Ishikawa (cell line): ENCODE data around the gene GM2A.

Experiments
- CEBPB ChIP-seq: IDR thresholded peaks from 2 replicates; pipeline ENCODE4 v1.6.1; 2012
- CREB1 ChIP-seq: IDR thresholded peaks from 2 replicates; pipeline ENCODE4 v1.6.1; 2012; ENCODE audit warnings: low read depth
- EGR1 ChIP-seq: IDR thresholded peaks from 2 replicates; pipeline ENCODE4 v1.6.1; 2012
- EP300 ChIP-seq: IDR thresholded peaks from 2 replicates; pipeline ENCODE4 v1.6.1; 2012; ENCODE audit warnings: borderline replicate concordance
- FOXM1 ChIP-seq: IDR thresholded peaks from 2 replicates; pipeline ENCODE4 v1.6.1; 2012; ENCODE audit warnings: low read depth, borderline replicate concordance
- NFIC ChIP-seq: IDR thresholded peaks from 2 replicates; pipeline ENCODE4 v1.6.1; 2012
- RAD21 ChIP-seq: IDR thresholded peaks from 2 replicates; pipeline ENCODE4 v1.6.1; 2012; ENCODE audit warnings: low read depth
- TAF1 ChIP-seq: IDR thresholded peaks from 2 replicates; pipeline ENCODE4 v1.6.1; 2012; ENCODE audit warnings: low read depth, mild to moderate bottlenecking
- TCF12 ChIP-seq: IDR thresholded peaks from 2 replicates; pipeline ENCODE4 v1.6.1; 2012; ENCODE audit warnings: low read depth
- TEAD4 ChIP-seq: IDR thresholded peaks from 2 replicates; pipeline ENCODE4 v1.6.1; 2012
- YY1 ChIP-seq: IDR thresholded peaks from 2 replicates; pipeline ENCODE4 v1.6.1; 2012; ENCODE audit warnings: low read depth
- ZBTB7A ChIP-seq: IDR thresholded peaks from 2 replicates; pipeline ENCODE4 v1.6.1; 2012; ENCODE audit warnings: low read depth
- TF ChIP-seq, protein P1 (sequence below): IDR thresholded peaks from 2 replicates; pipeline ENCODE4 v1.6.1; 2012
- TF ChIP-seq, protein P2 (sequence below): IDR thresholded peaks from 2 replicates; pipeline ENCODE4 v1.6.1; 2012; ENCODE audit warnings: low read depth, mild to moderate bottlenecking
- TF ChIP-seq, protein P3 (sequence below): IDR thresholded peaks from 2 replicates; pipeline ENCODE4 v1.6.1; 2012

Gene GM2A

DNA sequence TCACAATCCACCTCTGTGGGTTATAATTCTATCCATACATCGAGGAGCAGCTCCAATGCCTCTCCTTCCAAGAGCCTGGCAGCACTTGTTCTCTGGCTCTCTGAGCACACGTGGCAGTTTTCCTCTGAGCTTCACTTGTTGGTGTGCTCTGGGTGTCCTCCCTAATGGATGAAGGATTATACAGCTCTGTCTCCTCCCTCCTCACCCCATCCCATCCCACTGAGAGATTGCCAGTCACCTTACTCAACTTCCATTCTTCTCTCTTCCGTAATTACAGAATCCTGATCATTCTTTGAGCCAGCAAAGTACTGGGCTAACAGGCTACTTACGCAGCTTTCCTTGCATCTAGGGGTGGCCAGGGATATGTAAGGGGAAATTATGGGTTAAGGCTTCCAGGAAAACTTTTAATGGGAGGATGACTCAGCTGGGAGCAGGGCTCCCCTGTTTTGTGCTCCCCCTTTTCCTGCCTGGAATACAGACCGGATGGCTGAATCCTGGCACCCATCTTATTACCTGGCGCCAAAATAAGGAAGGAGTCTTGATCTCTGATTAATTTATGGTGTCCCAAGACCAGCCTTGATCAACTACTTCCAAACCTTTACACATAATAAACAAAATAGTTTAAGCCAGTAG is 22.8 kb upstream of the GM2A start:
- TF ChIP-seq RAD21 (no peak), NFIC (no peak), YY1 (no peak), EP300 (no peak), CEBPB (no peak), EGR1 (no peak)
- TF ChIP-seq, protein P1, sequence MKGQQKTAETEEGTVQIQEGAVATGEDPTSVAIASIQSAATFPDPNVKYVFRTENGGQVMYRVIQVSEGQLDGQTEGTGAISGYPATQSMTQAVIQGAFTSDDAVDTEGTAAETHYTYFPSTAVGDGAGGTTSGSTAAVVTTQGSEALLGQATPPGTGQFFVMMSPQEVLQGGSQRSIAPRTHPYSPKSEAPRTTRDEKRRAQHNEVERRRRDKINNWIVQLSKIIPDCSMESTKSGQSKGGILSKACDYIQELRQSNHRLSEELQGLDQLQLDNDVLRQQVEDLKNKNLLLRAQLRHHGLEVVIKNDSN = no peak
- TF ChIP-seq, protein P2, sequence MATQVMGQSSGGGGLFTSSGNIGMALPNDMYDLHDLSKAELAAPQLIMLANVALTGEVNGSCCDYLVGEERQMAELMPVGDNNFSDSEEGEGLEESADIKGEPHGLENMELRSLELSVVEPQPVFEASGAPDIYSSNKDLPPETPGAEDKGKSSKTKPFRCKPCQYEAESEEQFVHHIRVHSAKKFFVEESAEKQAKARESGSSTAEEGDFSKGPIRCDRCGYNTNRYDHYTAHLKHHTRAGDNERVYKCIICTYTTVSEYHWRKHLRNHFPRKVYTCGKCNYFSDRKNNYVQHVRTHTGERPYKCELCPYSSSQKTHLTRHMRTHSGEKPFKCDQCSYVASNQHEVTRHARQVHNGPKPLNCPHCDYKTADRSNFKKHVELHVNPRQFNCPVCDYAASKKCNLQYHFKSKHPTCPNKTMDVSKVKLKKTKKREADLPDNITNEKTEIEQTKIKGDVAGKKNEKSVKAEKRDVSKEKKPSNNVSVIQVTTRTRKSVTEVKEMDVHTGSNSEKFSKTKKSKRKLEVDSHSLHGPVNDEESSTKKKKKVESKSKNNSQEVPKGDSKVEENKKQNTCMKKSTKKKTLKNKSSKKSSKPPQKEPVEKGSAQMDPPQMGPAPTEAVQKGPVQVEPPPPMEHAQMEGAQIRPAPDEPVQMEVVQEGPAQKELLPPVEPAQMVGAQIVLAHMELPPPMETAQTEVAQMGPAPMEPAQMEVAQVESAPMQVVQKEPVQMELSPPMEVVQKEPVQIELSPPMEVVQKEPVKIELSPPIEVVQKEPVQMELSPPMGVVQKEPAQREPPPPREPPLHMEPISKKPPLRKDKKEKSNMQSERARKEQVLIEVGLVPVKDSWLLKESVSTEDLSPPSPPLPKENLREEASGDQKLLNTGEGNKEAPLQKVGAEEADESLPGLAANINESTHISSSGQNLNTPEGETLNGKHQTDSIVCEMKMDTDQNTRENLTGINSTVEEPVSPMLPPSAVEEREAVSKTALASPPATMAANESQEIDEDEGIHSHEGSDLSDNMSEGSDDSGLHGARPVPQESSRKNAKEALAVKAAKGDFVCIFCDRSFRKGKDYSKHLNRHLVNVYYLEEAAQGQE = no peak

DNA sequence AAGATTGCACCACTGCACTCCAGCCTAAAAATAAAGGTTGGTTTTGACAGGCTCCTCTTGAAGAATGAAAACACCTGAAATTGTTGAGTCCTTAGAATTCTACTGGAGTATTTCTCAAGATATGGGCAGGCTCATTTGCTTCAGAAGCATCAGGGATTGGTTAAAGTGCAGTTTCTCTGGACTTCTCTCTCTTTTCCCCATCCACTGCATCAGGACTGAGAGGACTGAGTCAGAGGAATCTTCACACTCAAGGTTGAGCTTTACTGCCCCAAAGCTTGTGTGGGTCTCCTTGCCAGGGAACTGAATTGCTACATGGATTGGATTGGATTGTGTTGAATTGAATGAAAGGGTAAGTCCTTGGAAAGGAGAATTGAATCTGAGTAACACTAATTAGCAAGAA is 21.6 kb upstream of the GM2A start:
- TF ChIP-seq RAD21 (no peak), ZBTB7A (no peak)

DNA sequence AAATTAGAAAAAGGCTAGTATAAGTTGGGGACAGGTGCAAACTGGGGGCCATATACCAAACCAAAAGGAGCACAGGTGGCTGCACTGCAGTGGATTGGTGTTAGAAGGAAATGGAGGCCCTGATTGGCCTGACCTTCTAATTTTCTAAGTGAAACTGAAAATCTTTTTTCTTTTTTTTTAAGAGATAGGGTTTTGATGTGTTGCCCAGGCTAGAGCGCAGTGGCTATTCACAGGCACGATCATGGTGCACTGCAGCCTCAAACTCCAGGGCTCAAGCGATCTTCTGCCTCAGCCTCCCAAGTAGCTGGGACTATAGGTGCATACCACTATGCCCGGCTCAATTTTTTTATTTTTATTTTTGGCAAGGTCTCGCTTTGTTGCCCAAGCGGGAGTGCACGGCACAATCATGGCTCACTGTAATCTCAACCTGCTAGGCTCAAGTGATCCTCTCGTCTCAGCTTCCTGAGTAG is 19.3 kb upstream of the GM2A start:
- TF ChIP-seq, protein P2 = no peak
- TF ChIP-seq NFIC = no peak
- TF ChIP-seq EP300 = no peak
- TF ChIP-seq TCF12 = no peak
- TF ChIP-seq TAF1 = no peak
- TF ChIP-seq, protein P3, sequence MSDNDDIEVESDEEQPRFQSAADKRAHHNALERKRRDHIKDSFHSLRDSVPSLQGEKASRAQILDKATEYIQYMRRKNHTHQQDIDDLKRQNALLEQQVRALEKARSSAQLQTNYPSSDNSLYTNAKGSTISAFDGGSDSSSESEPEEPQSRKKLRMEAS = no peak
- TF ChIP-seq CREB1 = no peak
- TF ChIP-seq CEBPB = no peak
- TF ChIP-seq ZBTB7A = no peak

DNA sequence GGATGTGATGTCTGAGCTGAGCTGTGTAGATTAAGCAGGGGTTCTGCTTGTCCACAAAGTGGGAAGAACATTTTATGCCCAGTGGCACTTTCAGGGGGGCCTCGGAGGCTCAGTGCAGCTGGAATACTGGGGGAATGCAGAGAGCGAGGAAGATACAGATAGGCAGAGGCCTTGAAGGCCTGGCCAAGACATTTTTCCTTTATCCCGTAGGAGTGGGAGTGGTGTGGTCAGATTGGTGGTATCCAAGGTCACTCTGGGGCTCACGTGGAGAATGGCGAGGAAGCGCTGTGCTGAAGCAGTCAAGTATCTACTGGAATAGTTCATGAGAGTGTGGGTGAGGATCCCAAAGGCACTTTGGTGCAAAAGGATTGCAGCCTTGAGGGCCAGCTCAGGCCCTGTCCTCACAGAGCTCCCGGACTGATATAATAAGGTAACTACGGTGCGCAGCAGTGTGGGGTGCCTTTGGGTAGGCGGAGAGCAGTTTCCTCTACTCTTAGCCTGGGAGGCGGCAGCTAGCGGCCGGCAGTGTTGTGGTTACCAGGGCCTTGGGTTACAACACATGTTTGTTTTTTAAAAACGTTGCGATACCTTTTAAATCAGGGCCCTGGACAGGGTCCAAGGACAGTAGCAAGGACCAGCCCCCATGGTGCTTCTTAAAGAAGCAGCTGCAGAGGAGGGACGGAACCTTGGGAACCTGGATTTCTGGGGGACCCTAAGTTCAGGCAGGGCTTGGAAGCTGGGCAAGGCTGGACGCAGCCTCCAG is 18.3 kb upstream of the GM2A start:
- no peak for TF ChIP-seq NFIC
- no peak for TF ChIP-seq CREB1
- TF ChIP-seq TEAD4 = no peak
- TF ChIP-seq EP300 = no peak
- TF ChIP-seq RAD21 = no peak
- TF ChIP-seq ZBTB7A = no peak
- no peak for TF ChIP-seq FOXM1
- TF ChIP-seq EGR1 = no peak
- TF ChIP-seq CEBPB = no peak
- TF ChIP-seq, protein P1 = no peak
- TF ChIP-seq, protein P3 = no peak
- no peak for TF ChIP-seq TCF12
- TF ChIP-seq, protein P2 = no peak
- TF ChIP-seq TAF1 = no peak
- TF ChIP-seq YY1 = no peak

GRCh38 chr5:151236888-151237287 is 16.1 kb upstream of the GM2A start:
- TF ChIP-seq, protein P3 = no peak
- TF ChIP-seq CEBPB (no peak), EP300 (no peak), CREB1 (no peak), FOXM1 (no peak), YY1 (no peak), NFIC (no peak), TAF1 (no peak), TCF12 (no peak), ZBTB7A (no peak), RAD21 (no peak), TEAD4 (no peak), EGR1 (no peak)
- TF ChIP-seq, protein P2 = no peak
- TF ChIP-seq, protein P1 = no peak
